GM18502 (cell line): Measurements from ENCODE around the gene STK26.
"Not testable (repeated sequence)": the region's sequence is repeated elsewhere in the genome, so short reads cannot be mapped to it uniquely, and the experiment has no call there.

ENCODE experiments used
- ATAC-seq: cut with Tn5 transposase; IDR thresholded peaks from one replicate; pipeline ENCODE4 v1.9.1; 2021; ENCODE audit warnings: mild to moderate bottlenecking; ENCODE audit not compliant: unreplicated experiment, poor library complexity

STK26 gene

DNA sequence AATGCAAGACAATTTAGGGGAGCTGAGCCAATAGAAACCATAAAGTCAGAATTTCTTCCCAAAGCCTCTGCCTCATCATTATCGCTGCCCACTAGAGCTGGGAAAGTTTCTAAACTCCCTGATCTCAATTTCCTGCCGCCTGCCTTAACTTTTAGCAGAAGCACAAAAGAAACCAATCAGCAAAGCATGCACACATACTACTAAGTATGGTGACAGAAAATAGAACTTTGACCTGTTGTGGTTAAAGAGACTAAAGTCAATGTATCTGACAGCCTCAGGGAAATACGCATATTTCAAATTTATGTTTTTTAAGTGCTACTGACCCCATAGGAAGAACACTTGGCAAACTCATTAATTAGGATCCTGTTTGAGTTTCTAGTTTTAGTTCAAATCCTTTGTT, 10.1 kb downstream of the STK26 start:
- peak; percentile 53 for ATAC-seq

DNA sequence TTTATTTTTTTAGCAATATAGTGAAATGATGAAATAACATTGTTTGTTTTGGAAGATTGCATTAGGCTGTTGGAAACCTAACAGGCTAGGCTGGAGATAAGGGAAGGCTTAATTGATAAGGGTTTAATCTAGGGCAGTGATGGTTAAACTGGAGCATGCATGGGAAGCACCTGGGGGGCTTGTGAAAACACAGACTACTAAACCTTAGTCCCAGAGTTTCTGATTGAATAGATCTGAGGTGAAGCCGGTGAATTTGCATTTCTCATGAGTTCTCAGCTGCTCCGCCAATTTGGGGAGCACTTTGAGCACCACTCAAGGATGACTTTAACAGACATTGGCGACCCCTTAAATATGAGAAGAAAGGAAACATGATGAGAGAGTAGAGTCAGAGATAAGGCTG, 11.5 kb downstream of the STK26 start:
- ATAC-seq = no peak

DNA sequence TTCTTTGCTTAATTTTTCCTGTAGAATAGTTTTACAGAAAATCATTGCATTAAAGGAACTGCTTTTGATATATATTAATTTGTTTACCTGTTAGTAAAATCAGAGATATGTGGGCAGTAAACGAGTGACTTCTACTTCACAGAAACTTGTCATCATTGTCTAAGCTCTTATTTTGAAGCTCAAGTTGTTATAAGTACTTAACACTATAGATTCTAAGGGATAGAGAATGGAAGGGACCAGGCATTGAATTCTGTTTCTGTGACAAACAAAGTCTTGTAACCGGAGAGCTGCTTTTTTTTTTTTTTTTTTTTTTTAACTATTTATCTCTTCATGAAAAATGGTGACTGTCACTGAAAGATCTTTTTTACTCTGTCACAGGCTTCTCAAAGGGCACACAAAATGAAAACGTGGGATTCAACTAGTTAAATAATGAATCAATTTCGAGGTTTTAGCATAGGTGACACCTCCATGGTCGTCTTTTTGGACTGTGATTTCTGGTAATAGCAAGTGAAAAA, 14.4 kb downstream of the STK26 start:
- no peak for ATAC-seq

DNA sequence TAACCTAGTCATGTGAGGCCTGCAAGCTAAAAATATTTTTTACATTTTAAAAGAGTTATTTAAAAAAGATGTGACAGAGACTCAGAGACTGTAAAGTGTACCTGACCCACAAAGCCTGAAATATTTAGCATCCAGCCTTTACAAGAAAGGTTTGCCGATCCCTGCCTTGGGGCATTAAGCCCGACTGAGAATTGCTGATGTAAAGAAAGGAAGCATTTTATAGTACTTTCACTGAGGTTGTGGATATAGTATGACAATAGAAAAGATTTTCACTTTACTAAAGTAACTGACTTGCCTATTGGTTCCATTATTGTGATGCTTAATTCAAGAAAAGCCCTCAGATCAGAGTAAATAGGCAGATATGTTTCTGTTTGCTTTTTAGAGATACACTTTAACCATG, 17.0 kb downstream of the STK26 start:
- no peak for ATAC-seq

DNA sequence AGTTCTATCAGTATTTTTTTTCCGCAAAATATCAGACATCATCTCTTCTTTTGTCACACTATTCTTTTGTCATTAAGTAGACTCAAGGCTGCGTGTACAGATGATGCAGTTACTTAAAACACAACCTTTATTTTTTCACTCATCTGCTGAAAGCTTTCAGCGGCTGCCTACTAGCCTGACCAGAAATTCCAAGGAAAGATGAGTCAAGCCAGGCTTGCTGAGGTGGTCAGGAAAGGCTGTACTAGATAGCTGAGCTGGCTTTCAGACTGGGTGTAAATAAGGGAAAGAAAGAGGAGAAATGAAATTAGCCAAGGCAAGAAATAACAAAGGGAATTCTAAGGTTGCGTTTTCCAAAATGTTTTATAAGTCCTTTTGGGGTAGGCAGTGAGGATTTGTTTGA, 17.9 kb downstream of the STK26 start:
- no peak for ATAC-seq

DNA sequence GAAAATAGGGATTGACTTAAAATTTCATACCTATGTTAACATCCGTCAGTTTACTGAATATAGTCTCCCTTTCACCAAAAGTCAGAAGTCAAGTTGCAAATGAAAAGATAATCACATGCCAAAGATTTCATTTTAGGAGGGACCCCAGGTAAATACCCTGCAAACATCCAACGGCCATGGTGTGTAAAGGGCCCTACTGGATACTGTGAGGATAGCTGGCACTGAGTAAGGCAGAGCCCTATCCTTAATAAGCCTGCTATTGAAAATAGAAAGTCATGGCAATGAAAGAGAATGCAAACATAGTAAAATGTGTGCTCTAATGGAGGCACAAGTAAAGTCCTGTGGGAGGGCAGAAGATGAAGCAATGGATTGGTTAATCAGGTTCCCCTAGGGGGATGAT, 20.9 kb downstream of the STK26 start:
- ATAC-seq = no peak

DNA sequence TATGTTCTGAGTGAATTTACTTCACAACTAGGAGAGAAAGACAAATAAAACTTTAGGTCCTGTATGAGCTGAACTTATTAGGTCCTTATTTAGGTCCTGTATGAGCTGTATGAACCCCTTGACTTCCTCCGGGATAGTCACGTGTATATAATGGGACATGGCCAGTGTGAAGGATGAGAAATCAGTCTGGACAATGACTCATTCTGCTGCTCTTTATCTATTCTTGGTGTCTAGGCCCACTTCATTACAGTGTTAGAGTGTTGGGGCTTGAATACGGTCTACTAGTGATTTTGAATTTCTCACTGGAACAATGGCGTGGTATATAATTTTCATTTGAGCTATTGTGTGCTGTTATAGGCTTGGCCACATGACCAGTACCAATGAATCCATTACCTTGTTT, 21.9 kb downstream of the STK26 start:
- ATAC-seq = no peak

DNA sequence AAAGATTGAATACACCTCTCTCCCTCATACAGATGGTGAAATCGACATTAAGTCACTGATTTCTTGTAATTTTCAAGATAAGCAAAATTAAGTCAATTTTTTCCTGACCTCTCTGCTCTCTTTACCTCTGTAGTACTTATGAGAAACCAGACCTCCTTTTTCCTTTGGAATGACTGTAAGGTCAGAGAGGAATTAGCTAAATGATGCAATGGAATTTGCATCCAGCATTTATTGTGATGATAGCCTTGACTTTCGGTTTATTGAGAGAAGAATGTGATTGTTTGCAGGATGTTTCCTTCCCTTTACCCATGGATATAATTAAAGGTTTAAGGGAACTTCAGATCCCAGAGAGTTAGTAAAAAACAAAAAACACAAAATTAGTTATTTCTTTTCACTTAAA, 22.4 kb downstream of the STK26 start:
- no peak for ATAC-seq

DNA sequence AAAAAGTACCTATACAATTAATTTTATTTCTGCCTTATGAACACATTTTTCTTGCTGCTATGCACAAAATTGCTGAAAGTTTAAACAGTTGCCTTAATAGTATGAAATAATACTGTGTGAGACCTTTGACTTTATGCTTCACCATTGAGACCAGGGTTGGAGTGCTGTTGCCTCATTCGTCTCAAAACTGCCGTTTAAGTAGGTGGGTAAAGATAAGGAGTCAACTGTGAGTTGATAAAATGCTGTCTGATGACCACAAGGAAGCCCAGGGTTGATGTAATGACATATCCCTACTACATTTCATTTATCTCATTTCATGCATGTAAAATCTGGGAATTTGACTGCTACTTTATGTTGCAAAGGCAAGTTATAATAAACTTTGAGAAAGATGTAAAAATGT, 23.4 kb downstream of the STK26 start:
- ATAC-seq = no peak

DNA sequence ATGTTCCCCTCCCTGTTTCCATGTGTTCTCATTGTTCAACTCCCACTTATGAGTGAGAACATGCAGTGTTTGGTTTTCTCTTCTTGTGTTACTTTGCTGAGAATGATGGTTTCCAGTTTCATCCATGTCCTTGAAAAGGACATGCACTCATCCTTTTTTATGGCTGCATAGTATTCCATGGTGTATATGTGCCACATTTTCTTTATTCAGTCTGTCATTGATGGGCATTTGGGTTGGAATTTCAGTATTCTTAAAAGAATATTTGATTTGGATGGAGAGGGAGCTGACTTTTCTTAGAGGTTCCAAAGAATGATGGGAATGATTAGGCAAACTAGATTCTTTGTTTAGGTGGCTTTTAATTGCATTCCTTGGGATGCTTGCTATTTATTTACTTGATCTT, 28.7 kb downstream of the STK26 start:
- ATAC-seq = not testable (repeated sequence)

DNA sequence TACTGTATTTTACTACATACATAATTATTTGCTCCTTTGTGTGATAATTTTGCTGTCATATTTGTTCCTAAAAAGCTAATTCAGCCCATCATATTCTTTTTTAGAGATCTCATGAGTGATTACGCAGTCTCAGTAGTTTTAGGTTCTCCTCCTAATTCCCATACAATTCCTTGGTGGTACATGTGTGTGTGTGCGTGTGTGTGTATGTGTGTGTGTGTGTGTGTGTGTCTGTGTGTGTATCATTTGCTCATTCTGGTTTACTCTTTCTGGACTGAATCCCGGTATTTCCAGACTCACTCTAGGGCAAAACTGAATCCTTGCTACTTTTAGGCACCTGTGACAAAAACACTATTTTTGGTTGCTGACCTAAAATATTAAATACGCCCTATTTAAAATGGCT, 34.9 kb downstream of the STK26 start:
- ATAC-seq = no peak

DNA sequence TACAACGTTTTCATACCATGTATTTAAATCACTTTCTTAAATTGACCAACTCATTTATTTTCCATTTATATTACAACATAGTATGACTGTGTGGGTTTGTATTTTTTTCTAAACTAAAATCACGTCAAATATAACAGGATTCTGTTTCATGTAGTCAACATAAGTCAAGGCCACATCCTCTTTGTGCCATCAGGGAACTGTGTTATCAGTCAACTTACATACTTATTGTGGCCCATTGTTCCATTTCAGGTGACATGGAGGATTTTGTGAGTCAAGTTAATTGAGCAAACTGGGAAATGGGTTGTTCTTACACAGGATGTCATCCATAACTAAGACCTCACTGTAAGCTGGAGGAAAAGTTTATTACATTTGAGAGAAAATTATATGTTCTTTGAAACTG, 35.9 kb downstream of the STK26 start:
- ATAC-seq = no peak

DNA sequence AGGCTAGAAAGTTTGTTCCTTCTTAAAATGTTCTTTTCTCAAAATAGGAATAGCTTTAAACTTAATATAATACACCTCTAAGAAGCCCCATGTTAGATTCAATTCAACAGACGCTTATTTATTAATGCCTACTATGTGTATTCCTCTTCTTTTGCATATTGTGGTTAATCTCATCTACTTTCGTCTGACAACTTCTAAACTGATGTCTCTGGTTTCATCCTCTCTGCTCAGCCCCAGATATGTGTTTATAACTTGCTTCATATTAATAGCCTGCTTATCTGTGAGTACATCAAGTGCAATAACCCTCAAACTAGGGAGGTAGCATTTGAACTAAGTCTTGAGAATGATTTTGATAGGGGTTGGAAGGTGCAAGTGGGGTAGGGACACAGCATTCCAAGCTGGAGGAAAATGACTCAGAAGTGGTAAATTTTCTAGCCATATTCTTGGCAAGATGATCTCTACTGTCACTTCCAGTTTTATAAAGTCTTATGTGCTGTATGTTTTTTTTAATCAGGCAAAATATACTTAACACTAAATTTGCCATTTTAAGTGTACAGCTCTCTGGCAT, 37.0 kb downstream of the STK26 start:
- peak; percentile 61 for ATAC-seq

DNA sequence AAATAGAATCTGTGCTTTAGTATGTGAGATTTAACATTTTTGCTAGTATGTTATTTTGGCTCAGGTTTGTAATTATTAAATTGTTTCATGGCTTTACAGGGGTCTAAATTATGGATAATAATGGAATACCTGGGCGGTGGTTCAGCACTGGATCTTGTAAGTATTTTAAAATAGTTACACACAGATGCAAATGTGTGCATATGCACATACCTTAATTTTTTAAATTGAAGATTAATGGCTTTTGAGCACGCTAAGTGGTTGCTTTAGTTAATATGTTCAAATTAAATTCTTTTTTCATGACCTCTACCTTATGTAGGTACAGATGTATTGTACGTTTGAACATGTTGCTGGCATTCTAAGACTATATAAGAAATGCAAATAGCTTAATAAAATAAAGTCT, 40.2 kb downstream of the STK26 start:
- no peak for ATAC-seq

DNA sequence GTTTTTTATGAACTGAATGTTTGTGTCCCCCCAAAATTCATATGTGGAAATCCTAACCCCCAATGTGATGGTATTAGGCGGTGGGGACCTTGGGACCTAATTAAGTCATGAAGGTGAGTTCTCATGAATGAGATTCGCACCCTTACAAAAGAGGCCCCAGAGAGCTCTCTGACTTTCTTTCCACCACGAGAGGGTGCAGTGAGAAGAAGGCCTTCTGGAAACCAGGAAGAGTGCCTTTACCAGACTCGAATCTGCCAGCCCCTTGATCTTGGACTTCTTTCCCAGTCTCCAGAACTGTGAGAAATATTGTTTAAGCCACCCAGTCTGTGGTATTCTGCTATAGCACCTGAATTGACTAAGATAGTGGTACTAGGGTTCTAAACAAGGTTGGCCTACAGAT, 40.8 kb downstream of the STK26 start:
- ATAC-seq = no peak

DNA sequence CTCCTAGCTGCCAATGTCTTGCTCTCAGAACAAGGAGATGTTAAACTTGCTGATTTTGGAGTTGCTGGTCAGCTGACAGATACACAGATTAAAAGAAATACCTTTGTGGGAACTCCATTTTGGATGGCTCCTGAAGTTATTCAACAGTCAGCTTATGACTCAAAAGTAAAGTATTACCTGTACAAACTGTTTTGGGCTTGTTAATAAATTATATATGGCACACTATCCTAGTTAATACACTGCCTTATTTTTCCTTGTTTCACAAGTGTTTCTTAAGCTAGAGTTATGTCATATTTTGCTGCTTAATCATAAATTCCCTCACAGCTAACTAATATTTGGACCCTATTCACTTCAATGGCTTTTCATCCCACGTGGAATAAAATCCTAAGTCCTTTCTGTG, 45.3 kb downstream of the STK26 start:
- no peak for ATAC-seq

DNA sequence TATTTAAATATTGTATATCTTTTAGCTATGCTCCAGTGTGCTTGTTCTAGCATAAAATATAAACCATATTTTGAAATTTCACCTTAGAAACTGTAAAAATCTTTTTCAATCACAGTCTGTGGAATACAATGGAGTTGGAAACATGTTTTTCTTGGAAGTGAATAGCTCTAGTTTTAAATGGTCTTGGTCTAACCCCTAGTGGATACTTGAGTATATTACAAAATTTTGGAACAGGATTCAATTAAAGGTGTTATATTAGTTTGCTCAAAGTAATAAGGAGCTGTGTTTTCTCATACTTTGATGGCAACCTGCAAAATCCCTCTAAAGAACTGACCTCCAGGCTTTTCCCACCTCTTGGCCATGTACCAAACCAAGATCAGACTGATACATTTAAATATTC, 48.2 kb downstream of the STK26 start:
- no peak for ATAC-seq

DNA sequence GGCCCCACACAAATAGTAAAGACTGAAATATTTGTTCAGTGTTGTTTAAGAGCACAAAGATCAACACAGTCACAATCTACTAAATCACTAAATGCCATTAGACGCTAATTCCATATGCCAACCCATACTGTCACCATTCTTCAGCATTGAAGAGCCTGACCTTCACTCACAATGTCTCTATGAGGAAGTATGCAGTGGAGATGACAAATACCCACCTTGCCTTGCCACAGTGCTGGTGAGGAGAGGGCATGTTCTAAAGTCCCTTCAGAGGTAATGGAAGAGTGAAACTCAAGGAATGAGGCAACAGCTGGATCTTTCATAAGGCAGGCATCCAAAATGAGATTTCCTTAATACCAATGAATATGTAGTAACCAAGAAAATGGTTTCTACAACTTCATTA, 54.3 kb downstream of the STK26 start:
- ATAC-seq = no peak

DNA sequence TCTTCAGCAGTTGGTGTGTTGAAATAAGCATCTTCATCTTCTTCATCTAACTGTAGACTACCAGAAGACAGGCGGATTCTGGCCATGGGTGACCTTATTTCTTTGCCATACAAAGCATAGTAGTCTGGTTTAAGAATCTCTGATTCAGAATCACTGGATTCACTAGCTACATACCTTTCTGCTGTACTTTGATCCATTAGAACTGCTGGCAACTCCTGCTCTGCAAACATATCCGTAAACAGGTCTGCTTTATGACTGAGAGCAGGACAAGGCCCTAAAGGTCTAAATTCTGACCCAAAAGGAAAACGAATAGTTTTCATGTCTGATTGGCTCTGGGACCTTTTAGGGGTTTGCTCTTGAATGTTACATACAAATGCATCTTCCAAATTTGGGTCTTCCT, 54.8 kb downstream of the STK26 start:
- ATAC-seq = no peak

DNA sequence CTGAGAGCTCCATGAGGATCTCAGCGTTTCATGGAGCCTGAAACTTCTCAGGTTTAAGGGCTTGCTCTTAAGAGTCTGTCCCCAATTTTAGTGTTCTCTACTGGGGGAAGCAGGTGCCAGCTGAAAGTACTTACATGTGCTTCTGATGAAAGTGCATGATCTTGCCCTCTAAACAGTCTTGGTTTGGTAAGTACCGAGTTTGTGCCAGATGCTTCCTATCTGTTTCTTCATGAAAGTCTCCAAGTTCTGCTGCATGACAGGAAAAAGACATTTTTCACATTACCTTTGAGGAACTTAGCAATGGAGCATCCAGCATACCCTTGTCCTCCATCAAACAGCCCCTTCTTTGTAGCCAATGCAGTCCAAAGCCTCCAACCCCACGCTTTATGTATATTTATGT, 62.7 kb downstream of the STK26 start:
- no peak for ATAC-seq

DNA sequence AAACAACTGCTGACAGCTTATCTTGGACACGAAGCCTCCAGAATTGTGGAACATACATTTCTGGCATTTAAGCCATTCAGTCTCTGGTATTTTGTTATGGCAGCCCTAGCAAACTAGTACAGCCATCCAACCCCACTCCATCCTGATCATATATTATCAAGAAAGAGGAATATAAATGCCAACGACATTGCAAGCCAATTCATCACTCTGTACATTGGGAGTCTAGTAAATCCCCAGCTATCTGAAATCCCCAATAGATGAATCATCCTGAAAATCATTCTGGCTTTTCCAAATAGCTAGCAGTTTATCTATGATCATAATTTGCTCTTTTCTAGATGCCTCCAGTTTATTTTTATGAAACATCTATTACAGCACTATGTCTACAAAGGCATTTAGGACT, 63.6 kb downstream of the STK26 start:
- no peak for ATAC-seq

DNA sequence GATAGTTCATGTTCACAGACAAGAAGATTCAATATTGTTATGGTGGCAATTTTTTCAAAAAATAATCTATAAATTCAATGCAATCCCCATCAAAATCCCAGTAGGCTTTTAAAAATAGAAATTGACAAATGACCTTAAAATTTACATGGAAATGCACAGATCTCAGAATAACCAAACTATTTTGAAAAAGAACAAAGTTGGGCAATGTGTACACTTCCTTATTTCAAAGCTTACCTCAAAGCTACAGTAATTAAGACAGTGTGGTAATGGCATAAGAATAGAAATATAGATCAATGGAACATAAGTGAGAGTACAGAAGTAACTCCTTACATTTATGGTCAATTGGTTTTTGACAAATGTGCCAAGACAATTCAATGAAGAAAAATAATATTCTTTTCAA, 65.8 kb downstream of the STK26 start:
- ATAC-seq = no peak
